Gastroesophageal sphincter (tissue), 4 donors: ENCODE data around the gene C3orf38. TPM values are rescaled to one million over a fixed set of nuclear protein-coding genes. Genes with fewer than 3 reads are reported as not detected.

ENCODE experiments used
- ATAC-seq: fragments of 150-250 bp; one replicate; pipeline ENCODE4 v1.9.1; 2016; ENCODE audit warnings: mild to moderate bottlenecking, moderate library complexity
- H3K27ac ChIP-seq, 4 donors: fragments of 200-600 bp; sonication (generic) in 3 of 4; 1 replicate in 3 of 4; 2 replicates in 1 of 4; pipeline ENCODE4 v1.5.1; 2016 to 2019
- H3K27me3 ChIP-seq: fragments of 200-600 bp; sonication (generic); one replicate; pipeline ENCODE4 v1.5.1; 2019
- H3K36me3 ChIP-seq, 2 donors: fragments of 200-600 bp; sonication (generic); one replicate each; pipeline ENCODE4 v1.5.1; 2019; ENCODE audit warnings: control low read depth in 1 of 2
- H3K4me1 ChIP-seq, 3 donors: fragments of 200-600 bp; sonication (generic); 1 replicate in 2 of 3; 2 replicates in 1 of 3; pipeline ENCODE4 v1.5.1; 2016 to 2019; ENCODE audit warnings: control low read depth in 2 of 3
- H3K4me3 ChIP-seq, 2 donors: fragments of 200-600 bp; sonication (generic); one replicate each; pipeline ENCODE4 v1.5.1; 2019; ENCODE audit warnings: mild to moderate bottlenecking in 1 of 2, moderate library complexity in 1 of 2
- H3K9me3 ChIP-seq, 3 donors: fragments of 200-600 bp; sonication (generic); one replicate each; pipeline ENCODE4 v1.5.1; 2017 to 2019; ENCODE audit warnings: control low read depth in 2 of 3
- EP300 ChIP-seq: sonication (generic); formaldehyde crosslinking; IDR thresholded peaks from one replicate; pipeline ENCODE4 v1.6.1; 2017; ENCODE audit warnings: antibody characterized with exemption, mild to moderate bottlenecking
- POLR2A ChIP-seq, 2 donors: fragments of 450-650 bp; IDR thresholded peaks; one replicate each; pipeline ENCODE4 v1.6.1; 2017; ENCODE audit warnings: antibody characterized with exemption in 2 of 2, mild to moderate bottlenecking in 2 of 2, moderate library complexity in 1 of 2
- POLR2AphosphoS5 ChIP-seq: sonication (generic); formaldehyde crosslinking; IDR thresholded peaks from one replicate; pipeline ENCODE4 v1.6.1; 2017; ENCODE audit warnings: antibody characterized with exemption
- WGBS, 2 donors: methylation state at CpG; one replicate each; pipeline ENCODE4 v1.1.5; 2018; ENCODE audit warnings: low coverage in 1 of 2; 5-methylcytosine and 5-hydroxymethylcytosine counted together
- total RNA-seq, 4 donors: library from RNA; depleted of rRNA; stranded (reverse); fragments of >200 nt; gene quantifications; one replicate each; pipeline ENCODE4 v1.1.0, GENCODE V29; 2016
- TF ChIP-seq, protein P1 (sequence below), 4 experiments: fragments of 200-600 bp in 2 of 4; fragments of 450-650 bp in 2 of 4; sonication (generic) in 1 of 4; IDR thresholded peaks; one replicate each; pipeline ENCODE4 v1.5.1; 2017 to 2019; ENCODE audit warnings: antibody characterized with exemption in 4 of 4, mild to moderate bottlenecking in 2 of 4, moderate library complexity in 2 of 4

The C3orf38 gene
- total RNA-seq = 10 to 100 TPM; 15.6 to 23.0 (median 16.9) TPM

DNA sequence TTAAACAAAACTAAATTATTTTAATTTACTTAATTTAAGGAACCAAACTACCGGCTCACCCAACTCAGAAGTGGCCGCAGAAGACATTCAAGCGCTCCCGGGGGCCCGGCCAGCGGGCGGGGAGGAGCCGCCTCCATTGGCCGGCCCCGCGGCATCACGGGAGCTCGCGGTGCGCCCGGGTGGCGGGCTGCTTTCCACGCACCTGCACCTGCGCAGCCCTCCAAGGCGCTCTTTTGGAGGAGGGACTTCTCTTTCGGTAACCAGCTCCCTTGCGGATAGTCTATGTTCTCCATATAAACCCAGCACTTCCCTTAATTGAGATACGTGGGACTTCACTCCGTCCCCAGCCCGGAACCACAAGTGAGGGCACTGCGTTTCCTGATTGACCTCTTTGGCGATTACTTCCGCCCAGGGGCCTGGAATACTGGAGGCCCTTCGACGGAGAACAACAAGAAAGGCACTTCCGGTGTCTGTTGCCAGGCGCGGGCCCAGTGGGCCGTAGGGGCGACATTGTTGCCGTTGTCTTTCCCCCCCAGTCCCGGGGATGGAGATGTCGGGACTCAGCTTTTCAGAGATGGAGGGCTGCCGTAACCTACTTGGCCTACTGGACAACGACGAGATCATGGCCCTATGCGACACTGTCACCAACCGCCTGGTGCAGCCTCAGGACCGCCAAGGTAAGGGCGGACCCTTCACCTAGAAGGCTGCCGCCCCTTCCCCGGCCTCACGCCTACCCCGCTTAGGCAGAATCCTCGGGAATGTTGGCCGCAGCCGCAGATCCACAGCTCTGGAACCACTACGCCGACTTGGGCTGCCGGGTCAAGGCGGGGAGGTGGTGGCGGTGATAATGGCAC is at the start of gene C3orf38:
Gene C3orf38, plus strand, starts transcription at position 451 of the 854 bp plus-strand sequence. Its CDS starts 94 bp downstream, at position 545.
- peak; percentile 93 for ATAC-seq
- Histone ChIP-seq H3K4me3 (peak within 1 kb of the TSS; percentile 83 to 99), H3K36me3 (peaks cover 0 to 19% of the 10 kb centered on the region in 2 donors), H3K9me3 (no peaks in the 10 kb centered on the region), H3K27ac (peak within 1 kb of the TSS; percentile 92 to 96 (median 94)), H3K4me1 (peaks cover 3 to 48% (median 6%) of the 10 kb centered on the region in 3 donors), H3K27me3 (no peaks in the 10 kb centered on the region)
- 1% methylated on average over 21 to 22 of the region's 57 CpGs for WGBS, 2 donors
- TF ChIP-seq, protein P1, sequence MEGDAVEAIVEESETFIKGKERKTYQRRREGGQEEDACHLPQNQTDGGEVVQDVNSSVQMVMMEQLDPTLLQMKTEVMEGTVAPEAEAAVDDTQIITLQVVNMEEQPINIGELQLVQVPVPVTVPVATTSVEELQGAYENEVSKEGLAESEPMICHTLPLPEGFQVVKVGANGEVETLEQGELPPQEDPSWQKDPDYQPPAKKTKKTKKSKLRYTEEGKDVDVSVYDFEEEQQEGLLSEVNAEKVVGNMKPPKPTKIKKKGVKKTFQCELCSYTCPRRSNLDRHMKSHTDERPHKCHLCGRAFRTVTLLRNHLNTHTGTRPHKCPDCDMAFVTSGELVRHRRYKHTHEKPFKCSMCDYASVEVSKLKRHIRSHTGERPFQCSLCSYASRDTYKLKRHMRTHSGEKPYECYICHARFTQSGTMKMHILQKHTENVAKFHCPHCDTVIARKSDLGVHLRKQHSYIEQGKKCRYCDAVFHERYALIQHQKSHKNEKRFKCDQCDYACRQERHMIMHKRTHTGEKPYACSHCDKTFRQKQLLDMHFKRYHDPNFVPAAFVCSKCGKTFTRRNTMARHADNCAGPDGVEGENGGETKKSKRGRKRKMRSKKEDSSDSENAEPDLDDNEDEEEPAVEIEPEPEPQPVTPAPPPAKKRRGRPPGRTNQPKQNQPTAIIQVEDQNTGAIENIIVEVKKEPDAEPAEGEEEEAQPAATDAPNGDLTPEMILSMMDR (IDR thresholded peaks at IDR 0.05) = peak in 2 of 4 experiments; percentile 16 to 20
- TF ChIP-seq EP300 = no peak
- TF ChIP-seq POLR2AphosphoS5 = peak; percentile 79
- TF ChIP-seq POLR2A (IDR thresholded peaks at IDR 0.05) = peak; percentile 36 to 40

DNA sequence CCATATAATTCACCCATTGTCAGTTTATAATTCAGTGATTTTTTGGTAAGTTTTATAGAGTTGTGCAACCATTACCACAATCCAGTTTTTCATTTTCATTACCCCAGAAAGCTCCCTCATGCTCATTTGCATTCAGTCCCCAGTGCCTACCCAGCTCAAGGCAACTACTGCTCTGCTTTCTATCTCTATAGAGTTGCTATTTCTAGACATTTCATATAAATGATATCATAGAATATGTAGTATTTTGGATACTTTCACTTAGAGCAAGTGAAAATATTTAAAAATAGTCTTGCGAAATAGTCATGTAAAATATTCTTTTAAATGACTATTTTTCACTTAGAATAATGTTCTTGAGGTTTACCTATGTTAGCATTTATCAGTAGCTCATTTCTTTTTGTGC is 48.6 kb upstream of the C3orf38 start:
- H3K4me3 ChIP-seq = no peak overlapping the region
- no peaks in the 10 kb centered on the region for H3K27me3 ChIP-seq
- H3K36me3 ChIP-seq = no peaks in the 10 kb centered on the region
- H3K4me1 ChIP-seq = no peaks in the 10 kb centered on the region
- 78 to 92% methylated on average over 1 of the region's 1 CpG for WGBS, 2 donors
- no peak for TF ChIP-seq POLR2A (IDR thresholded peaks at IDR 0.05)
- TF ChIP-seq, protein P1 (IDR thresholded peaks at IDR 0.05) = no peak
- no peak for TF ChIP-seq EP300
- TF ChIP-seq POLR2AphosphoS5 = no peak
- H3K27ac ChIP-seq = no peak overlapping the region
- no peak for ATAC-seq
- no peaks in the 10 kb centered on the region for H3K9me3 ChIP-seq

- Histone ChIP-seq H3K27me3 (no peaks in the 10 kb centered on the region), H3K4me1 (peaks cover 0 to 3% (median 3%) of the 10 kb centered on the region in 3 donors), H3K36me3 (no peaks in the 10 kb centered on the region), H3K27ac (no peak overlapping the region), H3K4me3 (no peak overlapping the region), H3K9me3 (no peaks in the 10 kb centered on the region)
- no peak for TF ChIP-seq EP300
- no peak for TF ChIP-seq POLR2A (IDR thresholded peaks at IDR 0.05)
- TF ChIP-seq, protein P1 (IDR thresholded peaks at IDR 0.05) = no peak
- no peak for TF ChIP-seq POLR2AphosphoS5
- no peak for ATAC-seq
These were observed 44.4 kb upstream of the C3orf38 start for GRCh38 chr3:88105325-88105724.

GRCh38 chr3:88112289-88112688 is 37.5 kb upstream of the C3orf38 start:
- Histone ChIP-seq H3K27me3 (no peaks in the 10 kb centered on the region), H3K4me3 (no peak overlapping the region), H3K27ac (no peak overlapping the region), H3K4me1 (peaks cover 0 to 16% (median 5%) of the 10 kb centered on the region in 3 donors), H3K9me3 (no peaks in the 10 kb centered on the region), H3K36me3 (peaks cover 0 to 18% of the 10 kb centered on the region in 2 donors)
- TF ChIP-seq, protein P1 (IDR thresholded peaks at IDR 0.05) = no peak
- TF ChIP-seq EP300 (no peak), POLR2AphosphoS5 (no peak), POLR2A (IDR thresholded peaks at IDR 0.05) (no peak)
- no peak for ATAC-seq
- WGBS, 2 donors = 50 to 89% methylated on average over 1 of the region's 1 CpG
